Activated gamma-delta T cell treated with anti-CD3 and anti-CD28 coated beads, Interleukin-2, amount 50 U/mL, for 16 hours (primary cell): ENCODE measurements around the gene CYP2E1.
"Not testable (repeated sequence)": the region's sequence is repeated elsewhere in the genome, so short reads cannot be mapped to it uniquely, and the experiment has no call there.

Experiments
- DNase-seq: peaks from one replicate; pipeline ENCODE4 v3.0.0-alpha.2; 2020; ENCODE audit warnings: low read depth

Gene CYP2E1

GRCh38 chr10:133528845-133529575, 1.8 kb downstream of the CYP2E1 start:
- no peak for DNase-seq

DNA sequence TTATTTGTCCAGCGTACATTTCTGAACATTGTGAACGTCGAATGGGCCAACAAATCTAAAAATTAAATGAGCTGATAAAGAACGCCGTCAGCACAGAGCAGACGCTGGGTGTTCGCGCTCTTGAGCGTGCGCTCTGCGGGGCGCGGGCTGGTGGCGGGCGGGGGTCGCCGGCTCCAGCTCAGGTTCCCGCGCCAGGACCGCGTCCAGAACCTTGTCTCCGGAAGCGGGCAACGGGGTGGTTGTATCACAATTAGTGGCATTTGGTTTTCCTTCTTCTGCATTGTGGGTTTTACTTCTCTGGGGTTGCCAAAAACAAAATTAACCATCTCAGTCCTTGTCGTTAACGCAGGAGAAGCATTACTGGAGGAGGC, 2.4 kb downstream of the CYP2E1 start:
- no peak for DNase-seq

- no peak for DNase-seq
Observed at GRCh38 chr10:133530506-133530905, 3.3 kb downstream of the CYP2E1 start.

DNA sequence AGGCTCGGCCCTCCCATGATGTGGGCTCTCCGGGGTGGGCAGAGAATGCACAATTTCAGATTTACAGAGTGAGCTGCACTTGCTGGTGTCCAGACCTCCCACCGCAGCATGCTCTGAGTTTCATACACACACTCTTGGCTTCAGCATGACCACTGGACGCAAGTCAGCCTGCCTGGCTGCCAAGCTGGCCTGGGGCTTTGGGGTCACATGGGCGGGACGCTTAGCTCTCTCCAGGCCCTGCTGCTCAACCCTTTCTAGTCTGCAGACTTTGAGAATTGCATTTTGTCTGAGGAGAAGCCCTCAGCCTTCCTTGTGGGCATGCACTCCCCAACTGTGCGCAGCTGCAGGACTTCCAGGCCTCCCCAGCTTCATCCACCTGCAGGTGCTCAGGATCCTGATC, 5.7 kb downstream of the CYP2E1 start:
- DNase-seq = no peak

- no peak for DNase-seq
Observed at GRCh38 chr10:133534417-133534816, 7.3 kb downstream of the CYP2E1 start.

DNA sequence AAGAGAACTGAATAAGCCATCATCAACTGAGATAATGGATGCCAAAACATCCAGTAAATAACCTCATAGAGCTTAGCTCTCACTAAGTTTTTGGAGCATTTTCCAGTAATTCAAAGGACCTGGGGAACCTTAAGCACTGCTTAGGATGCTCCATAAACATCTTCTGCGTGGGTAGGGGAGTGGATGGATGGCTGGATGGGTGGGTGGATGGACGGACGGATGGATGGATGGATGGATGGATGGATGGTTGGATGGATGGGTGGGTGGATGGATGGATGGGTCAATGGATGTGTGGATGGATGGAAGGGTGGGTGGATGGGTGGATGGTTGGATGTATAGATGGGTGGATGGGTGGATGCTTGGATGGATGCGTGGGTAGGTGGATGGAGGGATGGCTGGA, 9.0 kb downstream of the CYP2E1 start:
- DNase-seq = no peak

DNA sequence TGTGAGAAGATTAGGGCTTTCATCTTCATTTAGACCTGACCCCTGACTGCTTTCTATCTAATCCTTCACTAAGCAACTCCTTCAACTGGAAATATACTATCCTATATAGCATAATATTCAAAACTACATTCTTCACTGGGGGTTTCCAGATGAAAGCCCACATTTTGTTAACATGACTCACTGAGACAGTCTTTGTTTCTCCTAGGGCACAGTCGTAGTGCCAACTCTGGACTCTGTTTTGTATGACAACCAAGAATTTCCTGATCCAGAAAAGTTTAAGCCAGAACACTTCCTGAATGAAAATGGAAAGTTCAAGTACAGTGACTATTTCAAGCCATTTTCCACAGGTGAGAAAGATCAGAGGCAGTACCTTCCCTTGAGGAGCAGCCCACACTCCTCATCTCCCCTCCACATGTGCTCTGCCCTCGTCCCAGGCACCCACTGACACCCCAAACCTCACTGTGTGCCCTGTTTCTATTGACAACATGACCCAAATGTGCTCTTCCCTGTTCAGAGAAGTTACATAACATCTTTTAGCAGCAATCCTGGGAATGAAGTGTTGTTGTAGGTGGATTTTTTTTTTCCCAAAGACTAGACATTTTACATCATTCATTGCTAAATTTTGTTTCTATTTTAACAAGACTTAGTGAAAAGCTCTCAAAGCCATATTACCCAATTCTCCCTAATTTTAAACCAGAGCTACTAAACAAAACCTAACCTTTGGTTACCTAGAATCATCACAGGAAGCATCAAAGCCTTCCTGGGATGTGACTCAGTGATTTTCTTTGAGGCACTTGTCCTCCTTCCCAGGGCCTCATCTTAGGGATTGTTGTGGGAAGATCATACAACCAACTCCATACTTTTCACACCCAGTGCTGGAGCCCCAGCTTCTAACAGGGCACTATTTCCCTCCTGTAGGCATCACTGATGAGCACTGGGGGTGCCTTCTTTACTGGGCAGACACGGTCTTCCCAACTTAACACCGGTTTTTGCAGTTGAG, 10.7 kb downstream of the CYP2E1 start:
- no peak for DNase-seq

DNA sequence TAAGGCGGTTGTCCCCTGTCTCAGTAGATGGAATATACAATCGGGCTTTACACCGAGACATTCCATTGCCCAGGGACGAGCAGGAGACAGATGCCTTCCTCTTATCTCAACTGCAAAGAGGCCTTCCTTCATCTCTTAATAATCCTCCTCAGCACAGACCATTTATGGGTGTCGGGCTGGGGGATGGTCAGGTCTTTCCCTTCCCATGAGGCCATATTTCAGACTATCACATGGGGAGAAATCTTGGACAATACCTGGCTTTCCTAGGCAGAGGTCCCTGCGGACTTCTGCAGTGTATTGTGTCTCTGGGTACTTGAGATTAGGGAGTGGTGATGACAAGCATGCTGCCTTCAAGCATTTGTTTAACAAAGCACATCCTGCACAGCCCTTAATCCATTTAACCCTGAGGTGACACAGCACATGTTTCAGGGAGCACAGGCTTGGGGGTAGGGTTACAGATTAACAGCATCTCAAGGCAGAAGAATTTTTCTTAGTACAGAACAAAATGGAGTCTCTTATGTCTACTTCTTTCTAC, 14.3 kb downstream of the CYP2E1 start:
- not testable (repeated sequence) for DNase-seq

- no peak for DNase-seq
Observed at GRCh38 chr10:133544506-133544905, 17.3 kb downstream of the CYP2E1 start.

- no peak for DNase-seq
Observed at GRCh38 chr10:133554600-133554999, 27.4 kb downstream of the CYP2E1 start.

GRCh38 chr10:133555521-133555920, 28.4 kb downstream of the CYP2E1 start:
- DNase-seq = no peak

- no peak for DNase-seq
Observed at GRCh38 chr10:133557381-133557780, 30.2 kb downstream of the CYP2E1 start.

- no peak for DNase-seq
Observed at GRCh38 chr10:133559216-133559615, 32.1 kb downstream of the CYP2E1 start.

DNA sequence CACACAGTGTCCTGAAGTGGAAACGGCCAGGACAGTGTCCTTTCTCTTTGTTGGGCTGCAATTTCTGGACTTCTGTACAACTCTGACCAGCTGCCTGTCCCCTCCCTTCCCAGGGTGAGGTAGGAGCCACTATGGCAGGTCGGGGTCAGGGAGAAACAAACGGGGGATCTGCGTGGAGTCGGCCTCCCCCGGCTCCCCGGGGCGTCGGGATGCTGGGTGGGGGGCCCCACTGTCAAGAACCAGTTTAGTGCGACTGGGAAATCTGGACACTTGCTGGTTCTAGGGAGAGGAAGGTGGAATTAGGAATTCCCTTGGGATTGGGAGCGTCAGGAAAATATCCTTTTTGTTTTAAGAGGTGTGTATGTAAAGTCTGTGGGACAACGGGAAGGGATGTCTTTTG, 37.7 kb downstream of the CYP2E1 start:
- no peak for DNase-seq

DNA sequence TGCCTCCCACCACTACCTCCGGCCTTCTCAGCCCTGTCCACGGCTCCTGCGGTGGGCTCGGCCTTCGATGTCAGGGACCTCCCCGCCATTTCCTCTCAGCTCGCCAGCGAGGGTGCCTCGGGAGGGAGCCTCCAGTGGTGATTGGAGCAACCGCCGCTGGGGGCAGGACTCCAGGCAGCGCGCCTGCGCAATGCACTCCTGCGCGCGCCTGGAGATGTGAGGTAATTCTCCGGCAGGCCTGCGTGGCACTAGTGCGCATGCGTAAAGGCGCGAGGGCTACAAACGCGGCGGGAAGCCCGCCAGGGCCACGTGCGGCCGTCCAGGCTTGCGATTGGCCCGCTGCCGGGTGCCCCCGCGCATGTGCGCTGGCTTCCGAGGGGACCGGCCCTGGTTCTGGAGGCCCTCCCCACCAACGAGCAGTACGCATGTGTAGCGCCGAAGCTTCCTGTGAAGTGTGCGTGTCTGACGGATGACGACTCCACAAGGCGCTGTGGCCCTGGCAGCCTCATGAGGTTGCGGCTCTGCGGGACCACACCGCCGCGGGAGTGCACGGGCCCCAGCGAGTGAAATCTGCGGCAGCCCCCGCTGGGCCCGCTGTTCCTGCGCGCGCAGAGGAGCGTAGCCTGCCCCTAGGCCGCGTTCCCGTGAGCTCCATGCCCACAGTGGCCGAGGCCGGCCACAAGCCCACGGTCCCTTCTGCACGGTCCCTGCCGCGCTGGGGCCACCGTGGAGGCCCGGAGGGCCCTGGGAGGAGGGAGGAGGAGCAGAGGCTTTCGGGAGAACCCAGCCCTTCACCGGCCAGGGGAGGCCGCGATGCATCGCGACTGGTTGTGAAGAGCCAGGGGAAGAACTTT, 38.5 kb downstream of the CYP2E1 start, which contains the start of gene SYCE1:
Gene SYCE1, minus strand, starts transcription at position 143 of the 854 bp plus-strand sequence. Its CDS starts 54 bp downstream, at position 89.
- no peak for DNase-seq

DNA sequence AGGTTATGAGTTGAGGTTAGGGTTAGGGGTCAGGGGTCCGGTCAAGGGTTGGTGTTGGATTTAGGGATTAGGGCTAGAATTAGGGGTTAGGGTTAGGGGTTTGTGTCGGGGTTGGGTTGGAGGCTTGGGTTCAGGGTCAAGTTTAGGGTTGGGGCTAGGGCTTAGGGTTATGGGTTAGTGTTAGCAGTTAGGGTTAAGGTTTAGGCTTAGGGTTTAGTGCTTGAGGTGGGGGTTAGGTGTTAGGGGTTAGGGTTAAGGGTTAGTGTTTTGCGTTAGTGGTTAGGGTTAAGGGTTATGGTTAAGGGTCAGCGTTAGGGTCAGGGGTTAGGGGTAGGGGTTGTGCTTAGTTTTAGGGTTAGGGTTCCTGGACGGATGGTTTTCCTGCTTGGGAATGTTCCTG, 40.0 kb downstream of the CYP2E1 start:
- no peak for DNase-seq

GRCh38 chr10:133567609-133568286, 40.6 kb downstream of the CYP2E1 start:
- DNase-seq = no peak

DNA sequence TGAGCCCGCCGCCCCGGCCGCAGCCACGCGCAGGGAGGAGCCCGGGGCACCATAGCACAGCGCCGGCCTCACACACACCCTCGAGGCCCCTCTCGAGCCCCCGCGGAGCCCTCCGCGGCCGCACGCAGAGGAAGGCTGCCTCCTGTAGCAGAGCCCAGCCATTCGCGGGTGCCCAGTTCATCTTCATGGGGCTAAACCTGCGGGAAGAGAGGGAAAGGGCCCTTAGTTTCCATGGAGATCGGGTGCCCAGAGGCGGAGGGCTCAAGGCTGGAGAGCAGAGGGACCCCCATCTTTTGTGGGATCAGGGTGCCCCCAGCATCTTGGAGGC, 41.1 kb downstream of the CYP2E1 start:
- DNase-seq = no peak

DNA sequence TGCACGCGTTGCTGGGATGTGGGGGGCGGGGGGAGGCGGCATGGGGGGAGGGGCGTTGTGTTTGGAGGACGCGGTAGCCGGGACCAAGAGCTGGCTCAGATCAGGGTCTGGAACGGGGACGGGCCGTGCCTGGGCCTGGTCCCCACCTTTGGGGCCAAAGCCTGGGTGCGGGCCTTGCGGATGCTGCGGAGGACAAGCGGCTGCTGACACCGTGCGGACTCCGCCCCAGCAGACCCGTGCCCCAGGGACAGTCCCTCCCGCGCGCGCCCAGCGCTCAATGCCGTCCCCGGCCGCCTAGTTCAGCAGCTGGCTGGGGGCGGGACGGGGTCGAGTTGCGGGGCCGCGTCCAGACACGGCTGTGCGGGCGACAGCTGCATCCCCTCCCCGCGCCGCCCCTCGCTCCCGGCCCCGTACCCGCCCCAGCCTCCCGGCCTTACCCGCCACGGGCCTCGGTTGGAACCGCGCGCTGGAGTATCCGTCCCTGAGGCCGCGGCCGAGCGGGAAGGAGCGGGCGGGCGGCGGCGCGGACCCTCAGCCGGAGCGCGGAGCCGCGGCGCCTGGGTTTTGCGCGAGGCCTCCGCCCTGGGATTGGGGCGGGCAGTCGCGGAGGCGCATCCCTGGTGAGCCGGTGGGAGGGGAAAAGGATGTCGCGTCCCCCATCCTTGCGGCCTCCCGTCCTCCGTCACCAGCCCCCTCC, 41.8 kb downstream of the CYP2E1 start:
- DNase-seq = not testable (repeated sequence)

GRCh38 chr10:133569801-133570200, 42.6 kb downstream of the CYP2E1 start:
- not testable (repeated sequence) for DNase-seq

GRCh38 chr10:133572055-133572454, 44.9 kb downstream of the CYP2E1 start:
- not testable (repeated sequence) for DNase-seq
